Loucy (cell line): ENCODE data around the gene ENTPD8.
"Not testable (repeated sequence)": the region's sequence is repeated elsewhere in the genome, so short reads cannot be mapped to it uniquely, and the experiment has no call there.

ENCODE experiments used
- H2AFZ ChIP-seq: fragments of 200-600 bp; sonication (generic); 2 replicates; pipeline ENCODE4 v1.6.0; 2016; ENCODE audit warnings: antibody characterized with exemption, mild to moderate bottlenecking, low read length, moderate library complexity
- H3F3A ChIP-seq: fragments of 200-600 bp; 2 replicates; pipeline ENCODE4 v1.6.0; 2016; ENCODE audit warnings: antibody characterized with exemption, low read depth, mild to moderate bottlenecking
- H3K27me3 ChIP-seq: fragments of 200-600 bp; sonication (generic); 2 replicates; pipeline ENCODE4 v1.6.1; 2014; ENCODE audit warnings: low read length, mild to moderate bottlenecking; ENCODE audit not compliant: insufficient read depth, poor library complexity, severe bottlenecking
- H3K36me3 ChIP-seq: fragments of 200-600 bp; sonication (generic); 2 replicates; pipeline ENCODE4 v1.6.1; 2016; ENCODE audit warnings: low read length; ENCODE audit not compliant: insufficient read depth
- H3K4me1 ChIP-seq: fragments of 200-600 bp; sonication (generic); 2 replicates; pipeline ENCODE4 v1.5.1; 2014; ENCODE audit warnings: low read length, mild to moderate bottlenecking; ENCODE audit not compliant: insufficient read depth, poor library complexity, severe bottlenecking
- H3K4me2 ChIP-seq: fragments of 200-600 bp; sonication (generic); 2 replicates; pipeline ENCODE4 v1.6.0; 2014; ENCODE audit warnings: antibody characterized with exemption, low read length, low read depth, mild to moderate bottlenecking; ENCODE audit not compliant: poor library complexity, severe bottlenecking
- H3K4me3 ChIP-seq: fragments of 200-600 bp; sonication (generic); 2 replicates; pipeline ENCODE4 v1.5.1; 2014; ENCODE audit warnings: low read length, mild to moderate bottlenecking, mixed read lengths; ENCODE audit not compliant: poor library complexity, severe bottlenecking
- H3K79me2 ChIP-seq: fragments of 200-600 bp; sonication (generic); 2 replicates; pipeline ENCODE4 v1.6.1; 2014; ENCODE audit warnings: low read length; ENCODE audit not compliant: insufficient read depth
- H3K9ac ChIP-seq: fragments of 200-600 bp; sonication (generic); 2 replicates; pipeline ENCODE4 v1.6.0; 2014; ENCODE audit warnings: mild to moderate bottlenecking, low read depth, low read length, moderate library complexity; ENCODE audit not compliant: poor library complexity, severe bottlenecking
- H3K9me2 ChIP-seq: fragments of 200-600 bp; sonication (generic); replicated peaks from 2 replicates; pipeline ENCODE4 v1.6.1; 2016; ENCODE audit warnings: low read depth, low read length, mixed read lengths
- H3K9me3 ChIP-seq: fragments of 200-600 bp; sonication (generic); 2 replicates; pipeline ENCODE4 v1.6.1; 2014; ENCODE audit warnings: mild to moderate bottlenecking, antibody characterized with exemption, low read length, low read depth; ENCODE audit not compliant: insufficient read depth
- H4K20me1 ChIP-seq: fragments of 200-600 bp; sonication (generic); 2 replicates; pipeline ENCODE4 v1.6.0; 2014; ENCODE audit warnings: antibody characterized with exemption, low read length, mild to moderate bottlenecking; ENCODE audit not compliant: insufficient read depth, poor library complexity, severe bottlenecking
- CTCF ChIP-seq: fragments of 200-600 bp; sonication (generic); conservative IDR thresholded peaks from 2 replicates; pipeline ENCODE4 v1.5.1; 2014; ENCODE audit warnings: mild to moderate bottlenecking, antibody characterized with exemption, low read length
- EZH2phosphoT487 ChIP-seq: fragments of 200-600 bp; IDR thresholded peaks from 2 replicates; pipeline ENCODE4 v1.6.1; 2018; ENCODE audit warnings: antibody characterized with exemption, mild to moderate bottlenecking, moderate library complexity, borderline replicate concordance

The ENTPD8 gene

GRCh38 chr9:137387891-137388560 lies 53.1 kb downstream of the ENTPD8 start:
- no peaks in the 10 kb centered on the region for H3K79me2 ChIP-seq
- H3K27me3 ChIP-seq, result no peaks in the 10 kb centered on the region
- no peaks in the 10 kb centered on the region for H4K20me1 ChIP-seq
- H3K4me2 ChIP-seq, result no peak overlapping the region
- H3K9me3 ChIP-seq, result no peaks in the 10 kb centered on the region; the same call in 1 of the 2 replicates
- no peaks in the 10 kb centered on the region for H3F3A ChIP-seq
- H3K9me2 ChIP-seq, result no peaks in the 10 kb centered on the region
- no peak for TF ChIP-seq CTCF
- TF ChIP-seq EZH2phosphoT487, result no peak
- H3K36me3 ChIP-seq, result no peaks in the 10 kb centered on the region
- no peak overlapping the region for H3K9ac ChIP-seq
- H3K4me3 ChIP-seq, result no peak overlapping the region
- H3K4me1 ChIP-seq, result no peaks in the 10 kb centered on the region
- H2AFZ ChIP-seq, result no peak overlapping the region

- Histone ChIP-seq H2AFZ (no peak overlapping the region), H3K4me2 (no peak overlapping the region), H3K36me3 (no peaks in the 10 kb centered on the region), H3K9me2 (no peaks in the 10 kb centered on the region), H3K9me3 (no peaks in the 10 kb centered on the region; the same call in 1 of the 2 replicates), H3F3A (no peaks in the 10 kb centered on the region), H3K9ac (no peak overlapping the region), H3K4me1 (no peaks in the 10 kb centered on the region), H3K79me2 (no peaks in the 10 kb centered on the region), H4K20me1 (no peaks in the 10 kb centered on the region), H3K27me3 (no peaks in the 10 kb centered on the region), H3K4me3 (no peak overlapping the region)
- TF ChIP-seq EZH2phosphoT487, result no peak
- TF ChIP-seq CTCF, result no peak
These were observed 53.9 kb downstream of the ENTPD8 start for GRCh38 chr9:137387114-137387890.

- H3K9me2 ChIP-seq, H3K36me3 ChIP-seq, H3F3A ChIP-seq, H3K9ac ChIP-seq, H3K4me2 ChIP-seq, H3K4me1 ChIP-seq, H3K4me3 ChIP-seq, H3K79me2 ChIP-seq, H3K9me3 ChIP-seq, H4K20me1 ChIP-seq, H2AFZ ChIP-seq, H3K27me3 ChIP-seq: not testable (repeated sequence)
These were observed 54.5 kb downstream of the ENTPD8 start for GRCh38 chr9:137386507-137387113.
